ENCODE measurements around the gene CUX1. TPM values are rescaled to one million over a fixed set of nuclear protein-coding genes. Genes with fewer than 3 reads are reported as not detected.

Gene CUX1
- total and polyA plus RNA-seq, 2 of the 13 experiments (the other 11 are each of a cell fraction or from before 2014, with no cell fraction given), result 13.7 to 14.9 TPM

DNA sequence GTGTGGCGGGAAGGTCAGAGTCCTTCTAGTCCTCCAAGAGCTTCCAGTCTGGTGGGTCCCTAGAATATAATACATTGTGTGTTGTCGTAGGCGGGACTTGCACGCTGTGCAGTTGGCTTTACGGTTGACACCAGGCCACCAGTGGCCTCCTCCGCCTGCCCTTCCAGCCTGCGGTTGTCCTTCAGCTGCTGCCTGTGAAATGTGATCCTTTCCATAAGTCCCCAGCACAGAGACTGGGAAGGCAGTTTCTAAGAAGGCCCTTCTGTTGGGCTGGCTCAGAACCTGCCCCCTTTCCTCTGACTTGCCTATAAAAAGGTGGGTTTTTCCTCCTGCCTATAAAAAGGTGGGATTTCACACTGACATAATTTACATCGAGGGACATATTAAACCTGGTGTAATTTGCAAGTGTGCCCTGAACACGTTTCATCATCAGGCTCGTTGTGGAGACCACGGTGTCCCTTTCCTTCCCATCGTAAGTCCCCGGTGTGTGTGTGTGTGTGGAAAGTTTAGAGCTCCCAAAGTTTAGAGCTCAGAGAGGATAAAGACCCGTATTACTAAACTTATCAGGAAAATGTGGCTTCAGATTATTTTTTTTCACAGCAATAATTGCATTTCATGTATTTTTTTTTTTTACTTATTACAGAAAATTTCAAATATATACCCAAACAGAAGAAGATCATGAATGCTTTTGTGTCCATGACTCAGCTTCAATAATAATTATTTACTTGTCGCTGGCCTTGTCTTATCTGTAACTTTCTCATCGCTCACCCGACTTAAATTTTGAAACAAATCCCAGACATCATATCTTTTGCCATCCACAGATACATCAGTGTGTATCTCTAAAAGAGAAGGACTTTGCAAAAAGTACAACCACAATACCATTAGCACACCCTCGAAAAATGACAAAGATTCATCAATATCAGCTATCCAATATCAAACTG is 45.1 kb downstream of the CUX1 start (continued):
- peak; percentile 39; the same call in 1 of the 2 replicates for TF ChIP-seq HDAC2 (CRISPR knock-in tag; IDR thresholded peaks at IDR 0.05)
- TF ChIP-seq, protein P1, sequence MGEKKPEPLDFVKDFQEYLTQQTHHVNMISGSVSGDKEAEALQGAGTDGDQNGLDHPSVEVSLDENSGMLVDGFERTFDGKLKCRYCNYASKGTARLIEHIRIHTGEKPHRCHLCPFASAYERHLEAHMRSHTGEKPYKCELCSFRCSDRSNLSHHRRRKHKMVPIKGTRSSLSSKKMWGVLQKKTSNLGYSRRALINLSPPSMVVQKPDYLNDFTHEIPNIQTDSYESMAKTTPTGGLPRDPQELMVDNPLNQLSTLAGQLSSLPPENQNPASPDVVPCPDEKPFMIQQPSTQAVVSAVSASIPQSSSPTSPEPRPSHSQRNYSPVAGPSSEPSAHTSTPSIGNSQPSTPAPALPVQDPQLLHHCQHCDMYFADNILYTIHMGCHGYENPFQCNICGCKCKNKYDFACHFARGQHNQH (CRISPR knock-in tag; IDR thresholded peaks at IDR 0.05), result peak; percentile 54; the same call in 1 of the 2 replicates
- TF ChIP-seq MED1 (CRISPR knock-in tag; IDR thresholded peaks at IDR 0.05), result peak; percentile 52
- no peak for TF ChIP-seq FOXA1 (IDR thresholded peaks at IDR 0.05)
- TF ChIP-seq FOXA1 (CRISPR knock-in tag; IDR thresholded peaks at IDR 0.05), result peak; percentile 37; the same call in 1 of the 2 replicates
- TF ChIP-seq ISL2 (CRISPR knock-in tag; IDR thresholded peaks at IDR 0.05), result 0 out of 2 replicates have a peak, but pooled peaks have one; percentile 28
- TF ChIP-seq, protein P2, sequence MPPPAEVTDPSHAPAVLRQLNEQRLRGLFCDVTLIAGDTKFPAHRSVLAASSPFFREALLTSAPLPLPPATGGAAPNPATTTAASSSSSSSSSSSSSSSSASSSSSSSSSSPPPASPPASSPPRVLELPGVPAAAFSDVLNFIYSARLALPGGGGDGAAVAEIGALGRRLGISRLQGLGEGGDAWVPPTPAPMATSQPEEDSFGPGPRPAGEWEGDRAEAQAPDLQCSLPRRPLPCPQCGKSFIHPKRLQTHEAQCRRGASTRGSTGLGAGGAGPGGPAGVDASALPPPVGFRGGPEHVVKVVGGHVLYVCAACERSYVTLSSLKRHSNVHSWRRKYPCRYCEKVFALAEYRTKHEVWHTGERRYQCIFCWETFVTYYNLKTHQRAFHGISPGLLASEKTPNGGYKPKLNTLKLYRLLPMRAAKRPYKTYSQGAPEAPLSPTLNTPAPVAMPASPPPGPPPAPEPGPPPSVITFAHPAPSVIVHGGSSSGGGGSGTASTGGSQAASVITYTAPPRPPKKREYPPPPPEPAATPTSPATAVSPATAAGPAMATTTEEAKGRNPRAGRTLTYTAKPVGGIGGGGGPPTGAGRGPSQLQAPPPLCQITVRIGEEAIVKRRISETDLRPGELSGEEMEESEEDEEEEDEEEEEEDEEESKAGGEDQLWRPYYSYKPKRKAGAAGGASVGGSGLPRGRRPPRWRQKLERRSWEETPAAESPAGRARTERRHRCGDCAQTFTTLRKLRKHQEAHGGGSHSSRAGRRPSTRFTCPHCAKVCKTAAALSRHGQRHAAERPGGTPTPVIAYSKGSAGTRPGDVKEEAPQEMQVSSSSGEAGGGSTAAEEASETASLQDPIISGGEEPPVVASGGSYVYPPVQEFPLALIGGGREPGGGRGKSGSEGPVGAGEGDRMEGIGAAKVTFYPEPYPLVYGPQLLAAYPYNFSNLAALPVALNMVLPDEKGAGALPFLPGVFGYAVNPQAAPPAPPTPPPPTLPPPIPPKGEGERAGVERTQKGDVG (CRISPR knock-in tag; IDR thresholded peaks at IDR 0.05; ENCODE audit: borderline replicate concordance), result peak; percentile 86; the same call in 1 of the 2 replicates
- TF ChIP-seq HNF4A (CRISPR knock-in tag; IDR thresholded peaks at IDR 0.05), result peak; percentile 57
- TF ChIP-seq ZNF33A (CRISPR knock-in tag; IDR thresholded peaks at IDR 0.05; ENCODE audit: borderline replicate concordance), result no peak
- TF ChIP-seq MEIS2 (CRISPR knock-in tag; IDR thresholded peaks at IDR 0.05), result 0 out of 2 replicates have a peak, but pooled peaks have one; percentile 21
- TF ChIP-seq XRCC5 (optimal IDR thresholded peaks at IDR 0.05; ENCODE audit: low read length), result peak; percentile 66
- TF ChIP-seq ZNF788 (CRISPR knock-in tag; IDR thresholded peaks at IDR 0.05; ENCODE audit: borderline replicate concordance), result 0 out of 2 replicates have a peak, but pooled peaks have one; percentile 33
- peak; percentile 32; the same call in 1 of the 2 replicates for TF ChIP-seq RARA (CRISPR knock-in tag; IDR thresholded peaks at IDR 0.05)
- peak; percentile 22; the same call in 1 of the 2 replicates for TF ChIP-seq SOX5 (CRISPR knock-in tag; IDR thresholded peaks at IDR 0.05; ENCODE audit: borderline replicate concordance)
- TF ChIP-seq, protein P3, sequence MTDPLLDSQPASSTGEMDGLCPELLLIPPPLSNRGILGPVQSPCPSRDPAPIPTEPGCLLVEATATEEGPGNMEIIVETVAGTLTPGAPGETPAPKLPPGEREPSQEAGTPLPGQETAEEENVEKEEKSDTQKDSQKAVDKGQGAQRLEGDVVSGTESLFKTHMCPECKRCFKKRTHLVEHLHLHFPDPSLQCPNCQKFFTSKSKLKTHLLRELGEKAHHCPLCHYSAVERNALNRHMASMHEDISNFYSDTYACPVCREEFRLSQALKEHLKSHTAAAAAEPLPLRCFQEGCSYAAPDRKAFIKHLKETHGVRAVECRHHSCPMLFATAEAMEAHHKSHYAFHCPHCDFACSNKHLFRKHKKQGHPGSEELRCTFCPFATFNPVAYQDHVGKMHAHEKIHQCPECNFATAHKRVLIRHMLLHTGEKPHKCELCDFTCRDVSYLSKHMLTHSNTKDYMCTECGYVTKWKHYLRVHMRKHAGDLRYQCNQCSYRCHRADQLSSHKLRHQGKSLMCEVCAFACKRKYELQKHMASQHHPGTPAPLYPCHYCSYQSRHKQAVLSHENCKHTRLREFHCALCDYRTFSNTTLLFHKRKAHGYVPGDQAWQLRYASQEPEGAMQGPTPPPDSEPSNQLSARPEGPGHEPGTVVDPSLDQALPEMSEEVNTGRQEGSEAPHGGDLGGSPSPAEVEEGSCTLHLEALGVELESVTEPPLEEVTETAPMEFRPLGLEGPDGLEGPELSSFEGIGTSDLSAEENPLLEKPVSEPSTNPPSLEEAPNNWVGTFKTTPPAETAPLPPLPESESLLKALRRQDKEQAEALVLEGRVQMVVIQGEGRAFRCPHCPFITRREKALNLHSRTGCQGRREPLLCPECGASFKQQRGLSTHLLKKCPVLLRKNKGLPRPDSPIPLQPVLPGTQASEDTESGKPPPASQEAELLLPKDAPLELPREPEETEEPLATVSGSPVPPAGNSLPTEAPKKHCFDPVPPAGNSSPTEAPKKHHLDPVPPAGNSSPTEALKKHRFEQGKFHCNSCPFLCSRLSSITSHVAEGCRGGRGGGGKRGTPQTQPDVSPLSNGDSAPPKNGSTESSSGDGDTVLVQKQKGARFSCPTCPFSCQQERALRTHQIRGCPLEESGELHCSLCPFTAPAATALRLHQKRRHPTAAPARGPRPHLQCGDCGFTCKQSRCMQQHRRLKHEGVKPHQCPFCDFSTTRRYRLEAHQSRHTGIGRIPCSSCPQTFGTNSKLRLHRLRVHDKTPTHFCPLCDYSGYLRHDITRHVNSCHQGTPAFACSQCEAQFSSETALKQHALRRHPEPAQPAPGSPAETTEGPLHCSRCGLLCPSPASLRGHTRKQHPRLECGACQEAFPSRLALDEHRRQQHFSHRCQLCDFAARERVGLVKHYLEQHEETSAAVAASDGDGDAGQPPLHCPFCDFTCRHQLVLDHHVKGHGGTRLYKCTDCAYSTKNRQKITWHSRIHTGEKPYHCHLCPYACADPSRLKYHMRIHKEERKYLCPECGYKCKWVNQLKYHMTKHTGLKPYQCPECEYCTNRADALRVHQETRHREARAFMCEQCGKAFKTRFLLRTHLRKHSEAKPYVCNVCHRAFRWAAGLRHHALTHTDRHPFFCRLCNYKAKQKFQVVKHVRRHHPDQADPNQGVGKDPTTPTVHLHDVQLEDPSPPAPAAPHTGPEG (CRISPR knock-in tag; IDR thresholded peaks at IDR 0.05), result peak; percentile 95
- TF ChIP-seq ZSCAN25 (CRISPR knock-in tag; IDR thresholded peaks at IDR 0.05), result no peak
- peak; percentile 94 for TF ChIP-seq SIX4 (CRISPR knock-in tag; IDR thresholded peaks at IDR 0.05)
